Measurements from ENCODE around the gene NFIA.

The NFIA gene

GRCh38 chr1:61334718-61335589, 252.6 kb downstream of the NFIA start:
- no peak for DNase-seq (ENCODE audit: low read depth)

DNA sequence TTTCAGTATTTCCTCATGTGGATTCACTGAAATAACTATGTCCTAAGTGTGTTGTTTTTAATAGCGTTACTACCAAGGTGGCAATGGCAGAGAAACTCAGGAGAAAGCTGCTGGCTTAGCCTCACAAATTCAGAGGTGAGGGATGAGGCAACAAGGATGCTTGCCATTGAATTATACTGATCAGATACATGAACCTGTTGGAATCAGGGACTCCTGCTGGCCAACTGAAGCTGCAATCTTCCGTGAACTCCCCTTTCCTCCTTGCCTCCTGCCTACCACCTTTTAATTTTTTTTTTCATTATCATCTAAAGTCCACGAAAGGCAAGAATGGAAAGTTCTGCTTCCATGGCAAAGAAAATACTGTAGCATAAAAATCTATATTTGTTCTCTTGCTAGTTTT, 254.7 kb downstream of the NFIA start:
- DNase-seq (ENCODE audit: low read depth) = no peak

GRCh38 chr1:61337441-61337951, 255.1 kb downstream of the NFIA start:
- no peak for DNase-seq (ENCODE audit: low read depth)

GRCh38 chr1:61337981-61338848, 255.9 kb downstream of the NFIA start:
- no peak for DNase-seq (ENCODE audit: low read depth)

GRCh38 chr1:61338899-61339298, 256.5 kb downstream of the NFIA start:
- DNase-seq (ENCODE audit: low read depth) = no peak

GRCh38 chr1:61341426-61341825, 259.1 kb downstream of the NFIA start:
- no peak for DNase-seq (ENCODE audit: low read depth)

GRCh38 chr1:61343734-61344420, 261.5 kb downstream of the NFIA start:
- DNase-seq (ENCODE audit: low read depth) = no peak

DNA sequence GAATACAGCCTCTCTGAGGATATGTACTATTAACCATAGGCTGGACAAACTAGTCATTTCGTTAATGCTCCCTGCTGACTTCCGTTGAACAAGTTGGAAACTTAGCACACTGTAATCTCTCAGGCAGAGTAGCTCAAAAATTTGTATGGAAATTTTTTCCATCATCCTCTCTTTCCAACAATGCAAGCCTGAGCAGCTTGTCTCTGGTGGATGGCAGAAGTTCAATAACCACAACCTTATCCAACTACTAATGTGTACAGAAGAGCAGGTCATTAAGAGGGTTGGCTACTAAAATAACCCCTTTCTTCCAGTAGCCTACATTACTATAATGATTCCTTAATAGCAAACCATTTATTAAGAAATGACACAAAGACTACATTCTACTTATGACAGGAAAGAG, 262.3 kb downstream of the NFIA start:
- no peak for DNase-seq (ENCODE audit: low read depth)

GRCh38 chr1:61348025-61348665, 265.8 kb downstream of the NFIA start:
- no peak for DNase-seq (ENCODE audit: low read depth)

GRCh38 chr1:61352845-61353435, 270.6 kb downstream of the NFIA start:
- no peak for DNase-seq (ENCODE audit: low read depth)

DNA sequence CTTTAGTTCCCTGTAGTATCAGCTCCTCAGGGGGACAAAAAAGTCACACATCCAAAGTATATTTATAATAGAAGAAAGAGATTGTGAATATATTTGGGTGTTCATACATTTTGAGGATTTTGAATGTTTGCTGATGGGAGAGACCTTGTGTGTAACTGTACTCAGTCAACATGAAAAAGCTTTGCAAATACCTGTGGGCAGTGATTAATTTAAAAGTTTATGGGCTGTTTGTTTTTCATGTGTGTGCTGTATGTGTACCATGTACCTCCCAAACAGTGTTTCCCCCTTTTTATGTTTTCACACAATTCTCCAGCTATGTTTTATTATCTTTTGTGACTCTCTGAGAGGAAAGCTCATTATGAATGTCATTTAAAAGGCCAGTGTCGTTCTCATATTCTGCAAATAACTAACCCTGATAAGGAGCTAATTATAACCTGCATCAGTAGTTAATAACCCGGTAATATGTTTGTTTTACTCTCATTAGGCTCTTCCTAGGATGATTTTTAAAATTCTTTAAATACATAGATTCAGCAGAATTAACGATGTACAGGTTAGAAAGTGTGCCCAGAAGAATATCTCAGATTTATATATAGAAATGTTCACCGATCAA, 271.5 kb downstream of the NFIA start:
- DNase-seq (ENCODE audit: low read depth) = no peak

GRCh38 chr1:61356016-61356415, 273.7 kb downstream of the NFIA start:
- DNase-seq (ENCODE audit: low read depth) = no peak

GRCh38 chr1:61356995-61357394, 274.6 kb downstream of the NFIA start:
- no peak for DNase-seq (ENCODE audit: low read depth)

GRCh38 chr1:61357539-61357938, 275.2 kb downstream of the NFIA start:
- no peak for DNase-seq (ENCODE audit: low read depth)

DNA sequence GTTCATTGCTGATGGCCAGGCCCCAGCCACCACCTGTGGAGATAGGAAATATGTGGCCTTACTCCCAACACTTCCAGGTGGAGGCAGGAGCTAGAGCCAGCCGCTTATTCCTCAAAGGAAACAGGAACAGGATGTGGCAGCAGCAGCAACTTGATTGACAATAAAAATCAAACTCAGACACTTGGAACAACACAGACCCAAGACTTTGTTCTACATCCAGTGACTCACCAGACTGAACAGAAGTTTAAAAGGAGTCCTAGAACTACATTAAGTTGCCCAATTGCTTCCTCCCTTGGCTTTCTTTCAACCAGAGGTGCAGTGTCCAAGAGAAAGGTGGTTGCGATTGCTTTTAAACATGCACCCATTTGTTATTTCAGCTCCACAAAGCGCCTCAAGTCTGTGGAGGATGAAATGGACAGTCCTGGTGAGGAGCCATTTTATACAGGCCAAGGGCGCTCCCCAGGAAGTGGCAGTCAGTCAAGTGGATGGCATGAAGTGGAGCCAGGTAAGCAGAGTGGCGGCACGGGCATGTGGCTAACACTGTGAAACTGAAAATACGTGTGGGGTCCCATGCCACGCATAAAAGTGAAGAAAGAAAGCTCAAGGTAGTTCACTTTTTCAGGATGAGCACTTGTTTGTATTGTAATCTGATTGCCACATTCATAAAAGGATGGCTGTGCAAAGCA, 276.6 kb downstream of the NFIA start:
- no peak for DNase-seq (ENCODE audit: low read depth)

GRCh38 chr1:61361931-61362330, 279.6 kb downstream of the NFIA start:
- DNase-seq (ENCODE audit: low read depth) = no peak

DNA sequence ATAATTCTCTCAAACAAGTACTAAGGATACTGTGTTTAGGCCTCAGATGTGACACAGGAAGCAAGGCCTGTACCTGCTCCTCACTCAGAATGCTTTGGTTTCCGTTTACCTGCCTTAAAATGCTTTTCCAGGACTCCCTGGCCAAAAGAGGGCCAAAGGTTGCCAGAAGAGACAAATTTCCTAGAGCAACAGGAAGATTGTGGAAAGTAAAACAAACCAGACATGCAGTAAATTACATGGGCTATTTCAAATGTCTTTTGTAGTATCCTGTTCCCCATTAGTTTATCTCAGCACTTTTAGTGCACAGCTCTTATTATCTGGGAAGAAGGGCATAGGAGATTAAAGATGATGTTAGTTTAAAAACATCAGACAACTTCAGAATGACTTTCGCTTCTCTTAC, 280.0 kb downstream of the NFIA start:
- DNase-seq (ENCODE audit: low read depth) = no peak

DNA sequence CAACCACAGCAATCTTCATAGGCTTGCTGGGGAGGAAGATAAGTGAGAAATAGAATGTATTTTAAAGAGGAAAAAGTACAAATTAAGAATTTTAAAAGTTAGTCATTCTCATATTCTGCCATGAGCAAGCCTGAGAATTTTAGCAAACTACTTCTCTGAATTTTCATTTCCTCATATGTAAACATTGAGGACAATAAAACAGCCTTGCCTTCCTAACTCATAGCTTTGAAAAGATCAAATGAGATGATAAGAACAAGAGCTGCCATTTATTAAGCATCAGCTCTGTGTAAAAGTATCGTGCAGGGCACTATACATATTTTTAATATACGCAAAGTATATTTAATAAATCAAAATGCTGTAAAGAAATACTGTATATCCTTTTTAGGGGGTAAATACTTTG, 286.0 kb downstream of the NFIA start:
- DNase-seq (ENCODE audit: low read depth) = no peak

GRCh38 chr1:61368876-61369275, 286.5 kb downstream of the NFIA start:
- no peak for DNase-seq (ENCODE audit: low read depth)

DNA sequence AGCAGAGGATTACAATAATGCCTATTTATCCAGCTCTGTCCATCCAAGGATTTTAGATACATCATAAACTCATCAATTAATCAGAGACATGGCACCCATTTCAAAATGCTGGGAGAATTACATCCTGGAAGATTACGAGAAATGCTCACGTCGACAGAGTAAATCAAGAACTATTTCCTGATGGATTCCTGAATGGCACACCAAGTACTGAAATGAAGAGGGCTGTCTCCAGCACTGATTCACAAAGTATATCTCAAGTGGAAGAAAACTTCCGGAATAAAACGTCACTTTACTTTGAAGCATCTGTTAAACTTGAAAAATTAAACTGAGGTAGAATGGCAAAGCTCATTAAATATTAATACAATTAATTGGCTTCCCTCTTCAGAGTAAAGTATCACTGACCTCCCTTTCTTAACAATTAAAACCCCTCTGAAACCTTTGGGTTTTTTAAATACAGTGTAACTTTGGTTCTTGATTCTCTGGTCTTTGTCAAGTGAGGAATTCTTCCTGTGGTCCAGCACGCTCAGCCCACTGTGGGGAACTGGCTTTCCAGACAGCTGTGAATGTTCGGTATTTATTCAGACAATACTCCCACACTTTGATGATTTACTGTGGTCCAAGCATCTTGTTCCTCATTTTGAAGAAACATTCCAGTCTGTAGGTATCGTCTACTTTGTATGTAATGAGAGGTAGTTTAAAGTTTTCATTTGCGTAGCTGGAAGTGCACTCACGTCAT, 288.0 kb downstream of the NFIA start:
- no peak for DNase-seq (ENCODE audit: low read depth)
